Activated naive CD4-positive, alpha-beta T cell treated with Interleukin-2 at 50 U/mL for 16 hours (primary cell): ENCODE results near the gene ZBTB12.

ENCODE experiments used
- DNase-seq: peaks from one replicate; pipeline ENCODE4 v3.0.0-alpha.2; 2020

The ZBTB12 gene

DNA sequence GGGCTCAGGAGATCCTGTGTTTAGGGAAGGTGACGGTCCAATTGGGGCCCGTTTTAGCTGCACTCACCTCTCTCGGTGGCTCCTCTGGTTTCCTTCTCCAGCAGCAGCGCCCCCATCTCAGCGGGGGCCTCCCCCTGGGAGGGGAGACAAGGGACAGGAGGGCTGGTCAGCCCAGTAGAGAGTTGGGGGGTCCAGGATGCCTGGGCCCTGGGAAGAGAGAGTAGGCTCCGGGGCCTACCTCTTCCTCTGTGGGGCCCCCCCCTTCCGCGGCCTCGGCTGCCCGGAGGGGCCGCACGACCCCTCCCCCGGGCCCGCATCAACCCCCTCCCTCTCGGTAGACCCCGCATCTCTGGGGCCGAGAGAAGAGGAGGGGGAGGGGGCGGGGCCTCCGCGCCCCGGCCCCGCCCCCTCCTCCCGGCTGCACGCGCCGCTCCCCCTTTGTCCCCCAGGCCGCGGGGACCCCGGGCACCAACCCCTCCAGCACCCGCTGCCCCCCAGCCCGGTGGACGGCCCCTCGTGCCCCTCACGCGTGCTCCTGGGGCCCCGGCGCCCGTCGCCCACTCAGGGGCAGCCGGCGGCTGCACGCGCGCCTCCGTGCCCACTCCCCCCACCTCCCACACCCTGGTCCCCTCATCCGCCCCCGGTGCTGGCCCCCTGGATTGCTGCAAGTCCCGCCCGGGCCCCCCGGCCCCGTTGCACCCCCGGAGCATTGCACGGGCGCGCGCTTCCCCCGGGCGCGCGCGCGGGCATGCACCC, 4.9 kb downstream of the ZBTB12 start:
- no peak for DNase-seq

DNA sequence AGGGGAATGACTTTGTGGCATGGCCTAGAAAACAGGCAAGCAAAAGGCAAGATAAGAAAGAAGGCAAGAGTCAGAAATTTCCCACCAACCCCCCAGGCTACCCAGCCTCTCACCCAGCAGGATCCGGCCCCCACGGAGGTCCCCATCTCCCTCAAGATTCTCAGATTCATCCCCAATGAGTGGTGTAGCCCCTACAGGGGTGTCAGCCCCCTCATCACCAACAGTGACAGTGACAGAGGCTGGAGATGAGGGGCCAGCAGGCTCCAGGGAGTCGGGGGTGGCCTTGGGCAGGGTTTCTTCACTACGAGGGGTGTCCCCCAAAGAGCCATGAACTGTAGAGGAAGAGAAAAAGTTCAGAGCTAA, 5.4 kb downstream of the ZBTB12 start:
- no peak for DNase-seq

GRCh38 chr6:31892821-31893220, 9.1 kb downstream of the ZBTB12 start:
- DNase-seq: no peak

DNA sequence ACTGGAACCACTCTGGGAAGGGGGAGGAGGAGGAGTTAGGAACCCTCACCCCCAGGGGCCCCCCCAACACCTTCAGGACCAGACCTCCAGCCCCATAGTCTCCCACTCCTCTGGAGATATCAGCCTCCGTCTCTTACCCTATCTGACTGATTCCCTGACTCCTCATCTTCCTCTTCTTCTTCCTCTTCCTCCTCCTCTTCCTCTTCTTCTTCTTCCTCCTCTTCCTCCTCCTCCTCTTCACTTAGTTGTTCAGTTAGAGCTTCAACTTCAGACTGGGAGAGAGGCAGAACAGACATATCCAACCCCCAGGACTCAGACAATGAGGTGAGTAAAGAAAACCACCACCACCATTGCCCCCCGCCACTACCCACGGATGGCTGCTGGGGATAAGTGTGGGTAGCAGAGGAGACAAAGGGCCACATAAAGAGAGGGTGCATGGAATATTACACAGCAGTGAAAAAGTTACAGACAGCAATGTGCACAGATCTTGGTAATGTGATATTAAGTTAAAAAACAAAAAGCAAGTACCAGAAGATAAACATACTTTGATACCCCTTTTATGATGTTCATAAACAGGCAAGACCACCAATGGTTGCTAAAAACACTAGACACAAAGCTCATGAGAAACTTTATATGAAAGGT, 12.4 kb downstream of the ZBTB12 start:
- no peak for DNase-seq

GRCh38 chr6:31888276-31889258, 13.3 kb downstream of the ZBTB12 start:
- DNase-seq: peak; percentile 58

GRCh38 chr6:31887173-31888007, 14.5 kb downstream of the ZBTB12 start:
- no peak for DNase-seq

- no peak for DNase-seq
Observed at GRCh38 chr6:31886541-31886991, 15.3 kb downstream of the ZBTB12 start.

GRCh38 chr6:31884528-31885035, 17.3 kb downstream of the ZBTB12 start:
- DNase-seq: no peak

- DNase-seq: no peak
Observed at GRCh38 chr6:31883676-31884075, 18.2 kb downstream of the ZBTB12 start.

DNA sequence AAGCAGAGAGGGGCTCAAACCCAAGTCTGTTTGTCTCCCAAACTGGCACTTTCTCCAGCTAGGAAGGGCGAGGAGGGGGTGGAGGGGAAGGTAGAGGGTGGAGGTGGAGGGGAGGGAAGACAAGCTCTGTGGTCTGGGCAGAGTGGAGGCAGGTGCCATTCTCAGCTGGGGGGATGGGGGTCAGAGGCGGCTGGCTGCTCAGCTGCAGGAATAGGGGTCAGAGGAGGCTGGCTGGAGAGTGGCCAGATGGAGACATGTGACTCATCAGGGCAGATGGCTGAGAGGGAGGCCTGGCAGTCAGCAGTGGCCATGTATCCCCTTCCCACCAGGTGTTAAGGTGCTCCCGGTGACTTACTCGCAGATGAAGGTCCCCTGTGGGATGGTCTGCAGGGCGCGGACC, 19.5 kb downstream of the ZBTB12 start:
- no peak for DNase-seq

DNA sequence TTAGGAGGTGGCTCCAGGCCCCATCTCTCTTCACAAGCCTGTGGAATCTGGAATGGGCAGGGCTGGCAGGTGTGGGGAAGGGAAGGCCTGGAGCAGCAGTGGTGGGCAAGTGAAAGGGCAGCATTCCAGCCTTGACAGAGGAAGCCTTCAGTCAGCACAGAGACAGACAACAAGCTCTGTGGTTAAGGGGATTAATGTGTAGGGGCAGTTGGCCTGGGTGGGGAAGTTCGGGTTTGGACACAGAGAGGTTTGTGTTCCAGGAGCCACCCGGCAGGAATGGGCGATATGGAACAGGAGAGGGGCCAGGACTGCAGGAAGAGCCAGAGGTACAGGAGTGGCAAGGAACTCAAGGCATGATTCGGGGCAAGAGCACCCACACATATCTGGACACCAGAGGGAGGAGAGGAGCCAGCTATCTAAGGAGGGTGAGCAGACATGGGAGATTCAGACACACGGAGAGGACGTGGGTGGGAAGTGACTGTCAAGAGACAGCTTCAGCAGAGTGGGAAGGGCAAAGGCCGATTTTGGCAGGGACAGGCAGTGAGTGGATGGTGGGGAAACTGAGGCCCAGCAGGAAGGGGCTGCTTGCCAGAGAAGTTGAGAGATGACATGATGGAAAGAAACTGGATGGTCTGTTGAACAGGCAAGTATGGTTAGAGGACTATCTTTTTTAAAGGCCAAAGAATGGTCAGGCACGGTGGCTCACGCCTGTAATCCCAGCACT, 20.6 kb downstream of the ZBTB12 start:
- DNase-seq: no peak

- DNase-seq: no peak
Observed at GRCh38 chr6:31880616-31881015, 21.3 kb downstream of the ZBTB12 start.

GRCh38 chr6:31879901-31880300, 22.0 kb downstream of the ZBTB12 start:
- no peak for DNase-seq

GRCh38 chr6:31879143-31879542, 22.7 kb downstream of the ZBTB12 start:
- DNase-seq: no peak

- DNase-seq: no peak
Observed at GRCh38 chr6:31878726-31879125, 23.2 kb downstream of the ZBTB12 start, which contains the start of gene SLC44A4. Gene SLC44A4, minus strand, starts transcription at chr6:31878997. Its CDS starts 17 bp downstream, at chr6:31878980.

DNA sequence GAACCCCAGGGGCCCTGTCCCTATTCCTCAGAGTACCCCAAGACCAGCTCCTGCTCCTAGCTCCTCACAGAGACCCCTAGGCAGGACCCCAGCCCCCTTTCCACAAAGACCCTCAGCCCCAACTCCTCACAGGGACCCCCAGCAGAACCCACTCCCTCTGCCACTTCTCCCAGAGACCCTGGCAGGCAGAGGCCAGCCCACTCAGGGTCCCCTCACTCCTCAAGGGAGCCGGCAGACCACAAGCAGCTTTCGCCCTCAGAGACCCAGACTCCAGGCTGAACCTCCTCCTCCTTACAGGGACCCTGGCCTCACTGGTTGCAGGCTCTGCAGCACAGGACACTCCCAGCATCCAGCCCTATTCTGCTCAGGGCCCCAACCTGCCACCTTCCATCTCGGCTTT, 23.7 kb downstream of the ZBTB12 start:
- no peak for DNase-seq

- DNase-seq: no peak
Observed at GRCh38 chr6:31877651-31878161, 24.2 kb downstream of the ZBTB12 start.

- no peak for DNase-seq
Observed at GRCh38 chr6:31877125-31877650, 24.7 kb downstream of the ZBTB12 start.

DNA sequence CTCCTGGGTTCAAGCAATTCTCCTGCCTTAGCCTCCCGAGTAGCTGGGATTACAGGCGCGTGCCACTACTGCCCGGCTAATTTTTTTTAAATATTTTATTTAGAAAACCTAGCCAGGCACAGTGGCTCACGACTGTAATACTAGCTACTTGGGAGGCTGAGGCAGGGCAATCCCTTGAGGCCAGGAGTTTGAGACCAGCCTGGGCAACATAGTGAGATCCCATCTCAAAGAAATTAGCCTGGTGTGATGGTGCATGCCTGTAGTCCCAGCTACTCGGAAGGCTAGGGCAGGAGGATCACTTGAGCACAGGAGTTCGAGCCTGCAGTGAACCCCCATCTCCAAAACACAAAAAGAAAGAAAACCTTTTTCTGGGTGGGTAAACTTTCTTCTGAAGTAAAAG, 25.5 kb downstream of the ZBTB12 start:
- no peak for DNase-seq

GRCh38 chr6:31875877-31876276, 26.0 kb downstream of the ZBTB12 start:
- DNase-seq: no peak
